Transverse colon (tissue), 3 donors: Measurements from ENCODE around the gene CAPN12.

Experiments used
- EP300 ChIP-seq: sonication (generic); formaldehyde crosslinking; IDR thresholded peaks from one replicate; pipeline ENCODE4 v1.6.1; 2017; ENCODE audit warnings: antibody characterized with exemption, low read depth
- POLR2A ChIP-seq: fragments of 450-650 bp; IDR thresholded peaks from one replicate; pipeline ENCODE4 v1.6.1; 2016; ENCODE audit warnings: antibody characterized with exemption, mild to moderate bottlenecking, moderate library complexity
- TF ChIP-seq, protein P1 (sequence below), 5 experiments: fragments of 200-600 bp in 3 of 5; fragments of 450-650 bp in 2 of 5; sonication (generic) in 3 of 5; IDR thresholded peaks; 1 replicate in 2 of 5; 2 replicates in 3 of 5; pipeline ENCODE4 v1.5.1; 2016 to 2017; ENCODE audit warnings: antibody characterized with exemption in 5 of 5, inconsistent platforms in 3 of 5, mild to moderate bottlenecking in 2 of 5, moderate library complexity in 1 of 5

DNA sequence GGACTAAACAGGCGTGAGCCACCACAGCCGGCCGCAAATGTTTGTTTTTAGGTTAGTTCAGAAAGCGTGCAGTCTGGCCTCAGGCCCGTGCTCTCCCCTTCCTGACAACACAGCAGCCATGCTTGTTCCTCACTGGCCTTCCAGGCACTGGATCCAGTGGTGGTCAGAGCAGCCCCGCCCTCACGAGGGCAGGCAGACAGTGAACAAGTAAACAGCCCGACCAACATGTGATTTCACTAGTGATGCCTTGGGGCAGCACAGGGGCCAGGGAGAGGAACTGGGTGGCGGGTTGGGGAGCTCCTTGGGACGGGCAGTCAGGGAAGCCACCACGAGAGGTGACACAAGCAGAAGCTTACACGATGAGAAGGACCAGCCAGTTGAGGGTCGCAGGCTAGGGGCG is 40.8 kb downstream of the CAPN12 start:
- TF ChIP-seq, protein P1, sequence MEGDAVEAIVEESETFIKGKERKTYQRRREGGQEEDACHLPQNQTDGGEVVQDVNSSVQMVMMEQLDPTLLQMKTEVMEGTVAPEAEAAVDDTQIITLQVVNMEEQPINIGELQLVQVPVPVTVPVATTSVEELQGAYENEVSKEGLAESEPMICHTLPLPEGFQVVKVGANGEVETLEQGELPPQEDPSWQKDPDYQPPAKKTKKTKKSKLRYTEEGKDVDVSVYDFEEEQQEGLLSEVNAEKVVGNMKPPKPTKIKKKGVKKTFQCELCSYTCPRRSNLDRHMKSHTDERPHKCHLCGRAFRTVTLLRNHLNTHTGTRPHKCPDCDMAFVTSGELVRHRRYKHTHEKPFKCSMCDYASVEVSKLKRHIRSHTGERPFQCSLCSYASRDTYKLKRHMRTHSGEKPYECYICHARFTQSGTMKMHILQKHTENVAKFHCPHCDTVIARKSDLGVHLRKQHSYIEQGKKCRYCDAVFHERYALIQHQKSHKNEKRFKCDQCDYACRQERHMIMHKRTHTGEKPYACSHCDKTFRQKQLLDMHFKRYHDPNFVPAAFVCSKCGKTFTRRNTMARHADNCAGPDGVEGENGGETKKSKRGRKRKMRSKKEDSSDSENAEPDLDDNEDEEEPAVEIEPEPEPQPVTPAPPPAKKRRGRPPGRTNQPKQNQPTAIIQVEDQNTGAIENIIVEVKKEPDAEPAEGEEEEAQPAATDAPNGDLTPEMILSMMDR (IDR thresholded peaks at IDR 0.05), result no peak
- TF ChIP-seq POLR2A, result no peak
- no peak for TF ChIP-seq EP300
